Measurements from ENCODE around the gene LOXHD1.

The LOXHD1 gene

GRCh38 chr18:46559296-46559695 lies 97.7 kb downstream of the LOXHD1 start:
- H3K4me3 ChIP-seq (replicated peaks; ENCODE audit: low read depth, low read length): no peak overlapping the region
- TF ChIP-seq, protein P1, sequence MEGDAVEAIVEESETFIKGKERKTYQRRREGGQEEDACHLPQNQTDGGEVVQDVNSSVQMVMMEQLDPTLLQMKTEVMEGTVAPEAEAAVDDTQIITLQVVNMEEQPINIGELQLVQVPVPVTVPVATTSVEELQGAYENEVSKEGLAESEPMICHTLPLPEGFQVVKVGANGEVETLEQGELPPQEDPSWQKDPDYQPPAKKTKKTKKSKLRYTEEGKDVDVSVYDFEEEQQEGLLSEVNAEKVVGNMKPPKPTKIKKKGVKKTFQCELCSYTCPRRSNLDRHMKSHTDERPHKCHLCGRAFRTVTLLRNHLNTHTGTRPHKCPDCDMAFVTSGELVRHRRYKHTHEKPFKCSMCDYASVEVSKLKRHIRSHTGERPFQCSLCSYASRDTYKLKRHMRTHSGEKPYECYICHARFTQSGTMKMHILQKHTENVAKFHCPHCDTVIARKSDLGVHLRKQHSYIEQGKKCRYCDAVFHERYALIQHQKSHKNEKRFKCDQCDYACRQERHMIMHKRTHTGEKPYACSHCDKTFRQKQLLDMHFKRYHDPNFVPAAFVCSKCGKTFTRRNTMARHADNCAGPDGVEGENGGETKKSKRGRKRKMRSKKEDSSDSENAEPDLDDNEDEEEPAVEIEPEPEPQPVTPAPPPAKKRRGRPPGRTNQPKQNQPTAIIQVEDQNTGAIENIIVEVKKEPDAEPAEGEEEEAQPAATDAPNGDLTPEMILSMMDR (IDR thresholded peaks at IDR 0.05; ENCODE audit: low read depth, low read length, missing control alignments): no peak
- no peak for DNase-seq (ENCODE audit: extremely low read depth, low read depth)

DNA sequence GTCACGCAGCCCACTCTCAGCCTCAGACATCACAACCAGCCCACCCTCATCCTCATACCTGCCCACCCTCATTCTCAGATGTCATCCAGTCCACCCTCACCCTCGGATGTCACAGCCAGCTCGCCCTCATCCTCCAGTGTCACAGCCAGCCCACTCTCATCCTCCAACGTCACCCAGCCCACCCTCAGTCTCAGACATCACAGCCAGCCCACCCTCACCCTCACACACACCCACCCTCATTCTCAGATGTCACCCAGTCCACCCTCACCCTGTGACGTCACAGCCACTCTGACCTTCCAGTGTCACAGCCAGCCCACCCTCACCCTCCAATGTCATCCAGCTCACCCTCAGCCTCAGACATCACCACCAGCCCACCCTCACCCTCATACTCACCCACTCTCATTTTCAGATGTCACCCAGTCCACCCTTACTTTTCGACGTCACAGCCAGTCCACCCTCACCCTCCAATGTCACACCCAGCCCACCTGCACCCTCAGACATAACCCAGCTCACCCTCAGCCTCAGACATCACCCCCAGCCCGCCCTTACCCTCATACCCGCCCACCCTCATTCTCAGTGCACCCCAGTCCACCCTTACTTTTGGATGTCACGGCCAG lies 100.3 kb downstream of the LOXHD1 start:
- no peak overlapping the region for H3K4me3 ChIP-seq (replicated peaks; ENCODE audit: low read depth, low read length)
- DNase-seq (ENCODE audit: extremely low read depth, low read depth): no peak
- TF ChIP-seq, protein P1 (IDR thresholded peaks at IDR 0.05; ENCODE audit: low read depth, low read length, missing control alignments): no peak

DNA sequence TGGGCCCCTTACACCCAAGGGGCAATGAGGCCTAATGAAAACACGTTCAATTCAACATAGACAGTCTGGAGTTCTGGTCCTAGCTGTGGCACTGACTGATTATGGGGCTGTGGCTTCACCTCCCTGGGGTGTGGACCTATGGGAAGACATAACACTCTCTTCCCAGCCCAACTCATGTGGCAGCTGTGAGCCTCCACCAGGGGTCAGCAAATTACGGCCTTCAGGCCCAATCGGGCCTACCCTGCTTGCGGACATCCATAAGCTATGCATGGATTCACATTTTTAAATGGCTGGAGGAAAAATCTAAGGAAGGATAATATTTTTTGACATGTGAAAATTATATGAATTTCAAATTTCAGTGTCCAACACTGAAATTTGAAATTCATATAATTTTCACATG lies 101.3 kb downstream of the LOXHD1 start:
- TF ChIP-seq, protein P1 (IDR thresholded peaks at IDR 0.05; ENCODE audit: low read depth, low read length, missing control alignments): peak; percentile 49
- DNase-seq (ENCODE audit: extremely low read depth, low read depth): no peak
- no peak overlapping the region for H3K4me3 ChIP-seq (replicated peaks; ENCODE audit: low read depth, low read length)

DNA sequence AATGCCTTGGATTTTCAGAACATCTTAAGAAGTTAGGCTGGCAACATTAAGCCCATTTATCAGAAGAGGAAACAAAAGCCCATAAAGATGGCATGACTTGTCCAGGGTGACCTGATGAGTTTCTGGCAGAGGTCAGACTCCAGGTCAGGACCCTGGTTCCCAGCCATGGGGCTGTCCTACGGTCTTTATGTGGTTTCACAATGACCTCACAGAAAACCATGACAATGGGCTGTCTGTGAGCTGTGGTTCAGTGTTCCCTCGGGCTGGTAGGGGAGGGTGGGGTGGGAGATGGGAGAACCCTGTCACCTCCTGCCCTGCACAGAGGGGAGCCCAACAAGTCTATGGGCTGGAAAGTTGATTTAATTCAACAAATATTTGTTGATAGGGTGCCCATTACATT lies 101.8 kb downstream of the LOXHD1 start:
- TF ChIP-seq, protein P1 (IDR thresholded peaks at IDR 0.05; ENCODE audit: low read depth, low read length, missing control alignments): no peak
- no peak overlapping the region for H3K4me3 ChIP-seq (replicated peaks; ENCODE audit: low read depth, low read length)
- DNase-seq (ENCODE audit: extremely low read depth, low read depth): no peak

DNA sequence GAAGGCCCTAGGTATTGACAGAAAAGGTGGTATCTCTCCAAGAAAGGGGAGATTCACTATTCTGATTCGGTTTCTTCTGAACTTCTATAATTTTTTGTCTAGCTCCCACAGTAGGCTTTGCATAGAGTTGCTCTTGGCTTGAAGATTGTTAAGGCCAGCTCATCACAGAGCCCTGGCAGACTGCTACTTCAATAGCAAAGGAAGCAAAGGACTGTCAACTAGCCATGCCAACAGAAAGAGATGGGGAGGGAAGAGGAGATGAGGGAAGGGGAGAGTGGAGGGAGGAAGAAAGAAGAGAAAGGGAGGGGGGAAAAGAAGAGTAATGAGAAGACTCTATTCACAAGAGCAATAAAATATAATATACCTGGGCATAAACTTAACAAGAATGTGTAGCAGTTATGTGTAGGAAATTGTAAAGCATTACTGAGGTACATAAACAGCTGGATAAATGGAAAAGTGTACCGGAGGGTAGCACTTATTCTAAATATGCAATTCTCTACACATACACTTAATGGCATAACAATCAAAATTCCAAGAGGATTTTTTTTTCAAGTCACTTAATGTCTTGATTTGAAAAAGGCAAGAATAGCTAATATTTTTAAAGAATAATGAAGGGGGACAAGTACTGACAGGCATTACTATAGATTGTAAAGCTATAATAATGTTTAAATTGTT lies 102.5 kb downstream of the LOXHD1 start:
- TF ChIP-seq, protein P1 (IDR thresholded peaks at IDR 0.05; ENCODE audit: low read depth, low read length, missing control alignments): no peak
- no peak overlapping the region for H3K4me3 ChIP-seq (replicated peaks; ENCODE audit: low read depth, low read length)
- DNase-seq (ENCODE audit: extremely low read depth, low read depth): no peak

DNA sequence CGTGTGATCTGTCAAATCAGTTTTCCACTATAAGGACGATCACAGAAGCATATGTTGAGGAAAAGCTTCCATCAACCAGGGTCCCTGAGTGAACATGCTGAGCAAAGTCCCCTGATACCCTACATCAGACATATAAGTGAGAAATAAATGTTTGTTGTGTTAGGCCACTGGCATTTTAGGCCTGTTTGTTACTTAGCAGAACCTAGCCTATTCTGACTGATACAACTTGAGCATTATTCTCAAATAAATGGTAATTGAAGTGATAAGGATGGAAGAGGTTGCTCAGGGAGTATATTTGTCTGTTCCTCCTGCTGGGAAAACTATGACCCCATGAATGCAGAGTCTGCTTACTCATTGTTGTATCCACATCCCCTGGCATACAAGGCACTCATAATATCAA lies 106.4 kb downstream of the LOXHD1 start:
- TF ChIP-seq, protein P1 (IDR thresholded peaks at IDR 0.05; ENCODE audit: low read depth, low read length, missing control alignments): no peak
- H3K4me3 ChIP-seq (replicated peaks; ENCODE audit: low read depth, low read length): no peak overlapping the region
- no peak for DNase-seq (ENCODE audit: extremely low read depth, low read depth)

All from HFF-Myc (cell line).